Cardiac septum (tissue), 1 donor: ENCODE data around the gene SPINK14. TPM values are rescaled to one million over a fixed set of nuclear protein-coding genes. Genes with fewer than 3 reads are reported as not detected.

Experiments used
- DNase-seq: peaks from one replicate; pipeline ENCODE4 v3.0.0-alpha.2; 2020; ENCODE audit warnings: low spot score
- intact Hi-C: fragments of 100-400 bp; cut with DNase I; formaldehyde crosslinking; loops from one replicate; pipeline ENCODE4 v1.14.0; 2022
- long read RNA-seq: library from polyadenylated mRNA; unstranded; transcript quantifications from one replicate; pipeline ENCODE4 v2.0.0, GENCODE V29; 2021
- total RNA-seq: library from RNA; stranded (reverse); fragmentation: NEBNext Ultra II Directional; extraction: Animal tissue kit (Norgen Biotek cat#: 25700); gene quantifications from one replicate; pipeline ENCODE4 v1.2.1, GENCODE V29; 2021
- donor health status: DM: no; HTN: no; CAD: no.

SPINK14 gene
- not detected for total RNA-seq
- long read RNA-seq = 0 reads

- DNase-seq = no peak
- intact Hi-C loops = no loop called here
Observed at GRCh38 chr5:148168246-148168645, at the start of gene SPINK14. TSS of gene SPINK14 (plus strand) at chr5:148168546. CDS start at chr5:148169733, 1,187 bp downstream.

- intact Hi-C loops = loop anchor here (5.0 kb wide), 1 partner anchor 173 kb away; no protein-coding TSS in a partner anchor
- no peak for DNase-seq
Observed at GRCh38 chr5:148120317-148120716, 48.0 kb upstream of the SPINK14 start.

GRCh38 chr5:148125641-148126040, 42.7 kb upstream of the SPINK14 start:
- intact Hi-C loops = no loop called here

GRCh38 chr5:148135091-148136048, 33.0 kb upstream of the SPINK14 start:
- intact Hi-C loops = no loop called here
- no peak for DNase-seq

More at GRCh38 chr5:148125641-148126040, 42.7 kb upstream of the SPINK14 start:
- no peak for DNase-seq

GRCh38 chr5:148140846-148141245, 27.5 kb upstream of the SPINK14 start:
- intact Hi-C loops = no loop called here
- no peak for DNase-seq

GRCh38 chr5:148141645-148142044, 26.7 kb upstream of the SPINK14 start:
- no peak for DNase-seq
- intact Hi-C loops = no loop called here

GRCh38 chr5:148145916-148146315, 22.4 kb upstream of the SPINK14 start:
- no peak for DNase-seq
- intact Hi-C loops = no loop called here

GRCh38 chr5:148146487-148146886, 21.9 kb upstream of the SPINK14 start:
- DNase-seq = no peak
- intact Hi-C loops = no loop called here

GRCh38 chr5:148147415-148147814, 20.9 kb upstream of the SPINK14 start:
- intact Hi-C loops = no loop called here
- DNase-seq = no peak

GRCh38 chr5:148151872-148152271, 16.5 kb upstream of the SPINK14 start:
- intact Hi-C loops = no loop called here
- no peak for DNase-seq

- DNase-seq = no peak
- intact Hi-C loops = no loop called here
Observed at GRCh38 chr5:148152781-148153180, 15.6 kb upstream of the SPINK14 start.

GRCh38 chr5:148156609-148157008, 11.7 kb upstream of the SPINK14 start:
- DNase-seq = no peak
- intact Hi-C loops = no loop called here

- DNase-seq = no peak
- intact Hi-C loops = no loop called here
Observed at GRCh38 chr5:148162038-148162437, 6.3 kb upstream of the SPINK14 start.

GRCh38 chr5:148163345-148163744, 5.0 kb upstream of the SPINK14 start:
- intact Hi-C loops = no loop called here

GRCh38 chr5:148166550-148167283, 1.6 kb upstream of the SPINK14 start:
- intact Hi-C loops = no loop called here
- DNase-seq = no peak

More at GRCh38 chr5:148163345-148163744, 5.0 kb upstream of the SPINK14 start:
- no peak for DNase-seq

- intact Hi-C loops = loop anchor here (10.0 kb wide), 1 partner anchor 862 kb away; no protein-coding TSS in a partner anchor
Observed at GRCh38 chr5:148172377-148172776, 4.0 kb downstream of the SPINK14 start.

GRCh38 chr5:148176480-148176879, 8.1 kb downstream of the SPINK14 start:
- intact Hi-C loops = loop anchor here (10.0 kb wide), 1 partner anchor 858 kb away; no protein-coding TSS in a partner anchor
- no peak for DNase-seq

More at GRCh38 chr5:148172377-148172776, 4.0 kb downstream of the SPINK14 start:
- DNase-seq = no peak

- intact Hi-C loops = loop anchor here (10.0 kb wide), 1 partner anchor 858 kb away; no protein-coding TSS in a partner anchor
- no peak for DNase-seq
Observed at GRCh38 chr5:148177207-148177606, 8.9 kb downstream of the SPINK14 start.

- no peak for DNase-seq
- intact Hi-C loops = loop anchor here (10.0 kb wide), 1 partner anchor 855 kb away; no protein-coding TSS in a partner anchor
Observed at GRCh38 chr5:148179234-148179824, 11.0 kb downstream of the SPINK14 start.
